GM12874 (cell line): ENCODE results near the gene PLA2G4B.

Experiments
- CTCF ChIP-seq: IDR thresholded peaks from 2 replicates; pipeline ENCODE4 v1.5.1; 2011; ENCODE audit warnings: low read depth, mild to moderate bottlenecking, control low read depth, low read length, moderate library complexity; ENCODE audit not compliant: insufficient read depth

Gene PLA2G4B

GRCh38 chr15:41838400-41838897 lies at the start of gene PLA2G4B:
Gene PLA2G4B, plus strand, starts transcription at chr15:41838847. Its CDS starts 67 bp downstream, at chr15:41838914.
- TF ChIP-seq CTCF = no peak

- TF ChIP-seq CTCF = no peak
These were observed 49.4 kb upstream of the PLA2G4B start for GRCh38 chr15:41789236-41789635.

GRCh38 chr15:41789662-41790061 lies 49.0 kb upstream of the PLA2G4B start:
- TF ChIP-seq CTCF = no peak

- TF ChIP-seq CTCF = no peak
These were observed 48.5 kb upstream of the PLA2G4B start for GRCh38 chr15:41790169-41790568.

GRCh38 chr15:41790756-41791546 lies 47.7 kb upstream of the PLA2G4B start:
- TF ChIP-seq CTCF = no peak

GRCh38 chr15:41791547-41791937 lies 47.1 kb upstream of the PLA2G4B start:
- TF ChIP-seq CTCF = no peak

GRCh38 chr15:41792000-41792637 lies 46.5 kb upstream of the PLA2G4B start:
- no peak for TF ChIP-seq CTCF
